HG03060 (cell line): ENCODE measurements around the gene CREG2.

ENCODE experiments used
- ATAC-seq: cut with Tn5 transposase; IDR thresholded peaks from one replicate; pipeline ENCODE4 v1.9.1; 2021; ENCODE audit warnings: low read depth, moderate number of reproducible peaks; ENCODE audit not compliant: unreplicated experiment

The CREG2 gene

GRCh38 chr2:101410114-101410513 lies 22.8 kb upstream of the CREG2 start:
- ATAC-seq, result no peak

GRCh38 chr2:101409699-101410098 lies 22.4 kb upstream of the CREG2 start:
- no peak for ATAC-seq

- no peak for ATAC-seq
Measured at GRCh38 chr2:101408925-101409324, 21.6 kb upstream of the CREG2 start.

- no peak for ATAC-seq
Measured at GRCh38 chr2:101405351-101405899, 18.1 kb upstream of the CREG2 start.

GRCh38 chr2:101403745-101404144 lies 16.4 kb upstream of the CREG2 start:
- ATAC-seq, result no peak

- ATAC-seq, result no peak
Measured at GRCh38 chr2:101402630-101403029, 15.3 kb upstream of the CREG2 start.

- ATAC-seq, result no peak
Measured at GRCh38 chr2:101401906-101402305, 14.6 kb upstream of the CREG2 start.

- no peak for ATAC-seq
Measured at GRCh38 chr2:101401326-101401665, 14.0 kb upstream of the CREG2 start.

GRCh38 chr2:101400506-101401325 lies 13.4 kb upstream of the CREG2 start:
- no peak for ATAC-seq

GRCh38 chr2:101400048-101400447 lies 12.7 kb upstream of the CREG2 start:
- no peak for ATAC-seq

- no peak for ATAC-seq
Measured at GRCh38 chr2:101399021-101399799, 11.9 kb upstream of the CREG2 start.

GRCh38 chr2:101398116-101398821 lies 11.0 kb upstream of the CREG2 start:
- no peak for ATAC-seq

- no peak for ATAC-seq
Measured at GRCh38 chr2:101396316-101396717, 9.0 kb upstream of the CREG2 start.

- ATAC-seq, result no peak
Measured at GRCh38 chr2:101395545-101396315, 8.4 kb upstream of the CREG2 start.

- ATAC-seq, result no peak
Measured at GRCh38 chr2:101388232-101388631, 929 bp upstream of the CREG2 start.

- ATAC-seq, result no peak
Measured at GRCh38 chr2:101386599-101387150, 628 bp downstream of the CREG2 start.

GRCh38 chr2:101383016-101383541 lies 4.2 kb downstream of the CREG2 start:
- ATAC-seq, result no peak

GRCh38 chr2:101382442-101382841 lies 4.9 kb downstream of the CREG2 start:
- no peak for ATAC-seq

GRCh38 chr2:101380376-101380775 lies 6.9 kb downstream of the CREG2 start:
- ATAC-seq, result no peak

GRCh38 chr2:101379091-101379490 lies 8.2 kb downstream of the CREG2 start:
- no peak for ATAC-seq
